ENCODE results near the gene FGD6. TPM values are rescaled to one million over a fixed set of nuclear protein-coding genes. Genes with fewer than 3 reads are reported as not detected.

FGD6 gene
- total RNA-seq, 1 experiment from 2014 or later = 18.2 TPM

DNA sequence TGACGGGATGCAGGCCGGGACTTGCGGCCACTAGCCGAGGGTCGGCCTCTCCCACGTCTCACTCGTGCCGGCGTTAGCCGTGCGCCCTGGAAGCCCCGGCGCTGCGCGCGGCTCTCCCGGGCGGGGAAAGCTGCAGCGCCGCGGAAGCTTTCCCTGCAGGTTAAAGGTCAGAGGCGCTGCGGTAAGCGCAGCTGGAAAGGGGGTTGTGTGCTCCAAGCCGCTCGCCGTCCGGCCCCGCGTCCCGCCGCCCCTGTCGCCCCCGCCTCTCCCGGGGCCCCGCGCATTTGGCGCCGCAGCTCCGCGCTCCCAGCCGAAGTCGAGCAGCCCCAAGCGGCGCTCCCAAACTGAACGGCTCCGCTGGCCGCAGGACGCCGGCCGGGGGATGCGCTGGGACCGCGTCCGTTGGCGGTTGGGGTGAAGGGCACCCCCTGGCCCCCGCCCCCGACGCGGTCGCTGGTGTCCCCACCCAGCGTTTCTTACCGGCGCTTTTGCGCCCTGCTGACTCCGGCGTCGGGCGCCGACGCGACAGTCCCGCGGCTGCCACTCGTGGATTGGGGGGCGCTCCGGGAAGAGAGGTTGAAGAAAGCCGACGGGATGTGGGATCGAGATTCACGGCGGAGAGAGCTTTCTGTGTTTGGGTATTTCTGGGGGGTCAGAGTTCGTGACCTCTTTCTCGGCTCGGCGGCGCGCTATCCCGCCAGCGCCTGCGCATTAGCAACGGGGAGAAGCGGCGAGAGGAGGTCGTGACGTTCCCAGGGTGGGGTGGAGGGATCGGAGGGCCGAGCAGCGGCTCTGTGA lies 144.2 kb downstream of the FGD6 start, which contains the start of gene NR2C1 (continued):
- TF ChIP-seq, protein P1, sequence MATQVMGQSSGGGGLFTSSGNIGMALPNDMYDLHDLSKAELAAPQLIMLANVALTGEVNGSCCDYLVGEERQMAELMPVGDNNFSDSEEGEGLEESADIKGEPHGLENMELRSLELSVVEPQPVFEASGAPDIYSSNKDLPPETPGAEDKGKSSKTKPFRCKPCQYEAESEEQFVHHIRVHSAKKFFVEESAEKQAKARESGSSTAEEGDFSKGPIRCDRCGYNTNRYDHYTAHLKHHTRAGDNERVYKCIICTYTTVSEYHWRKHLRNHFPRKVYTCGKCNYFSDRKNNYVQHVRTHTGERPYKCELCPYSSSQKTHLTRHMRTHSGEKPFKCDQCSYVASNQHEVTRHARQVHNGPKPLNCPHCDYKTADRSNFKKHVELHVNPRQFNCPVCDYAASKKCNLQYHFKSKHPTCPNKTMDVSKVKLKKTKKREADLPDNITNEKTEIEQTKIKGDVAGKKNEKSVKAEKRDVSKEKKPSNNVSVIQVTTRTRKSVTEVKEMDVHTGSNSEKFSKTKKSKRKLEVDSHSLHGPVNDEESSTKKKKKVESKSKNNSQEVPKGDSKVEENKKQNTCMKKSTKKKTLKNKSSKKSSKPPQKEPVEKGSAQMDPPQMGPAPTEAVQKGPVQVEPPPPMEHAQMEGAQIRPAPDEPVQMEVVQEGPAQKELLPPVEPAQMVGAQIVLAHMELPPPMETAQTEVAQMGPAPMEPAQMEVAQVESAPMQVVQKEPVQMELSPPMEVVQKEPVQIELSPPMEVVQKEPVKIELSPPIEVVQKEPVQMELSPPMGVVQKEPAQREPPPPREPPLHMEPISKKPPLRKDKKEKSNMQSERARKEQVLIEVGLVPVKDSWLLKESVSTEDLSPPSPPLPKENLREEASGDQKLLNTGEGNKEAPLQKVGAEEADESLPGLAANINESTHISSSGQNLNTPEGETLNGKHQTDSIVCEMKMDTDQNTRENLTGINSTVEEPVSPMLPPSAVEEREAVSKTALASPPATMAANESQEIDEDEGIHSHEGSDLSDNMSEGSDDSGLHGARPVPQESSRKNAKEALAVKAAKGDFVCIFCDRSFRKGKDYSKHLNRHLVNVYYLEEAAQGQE (IDR thresholded peaks at IDR 0.05; ENCODE audit: low read depth) = no peak
- no peak; the same call in 1 of the 2 replicates for TF ChIP-seq EGR1 (IDR thresholded peaks at IDR 0.05; ENCODE audit: low read depth)

DNA sequence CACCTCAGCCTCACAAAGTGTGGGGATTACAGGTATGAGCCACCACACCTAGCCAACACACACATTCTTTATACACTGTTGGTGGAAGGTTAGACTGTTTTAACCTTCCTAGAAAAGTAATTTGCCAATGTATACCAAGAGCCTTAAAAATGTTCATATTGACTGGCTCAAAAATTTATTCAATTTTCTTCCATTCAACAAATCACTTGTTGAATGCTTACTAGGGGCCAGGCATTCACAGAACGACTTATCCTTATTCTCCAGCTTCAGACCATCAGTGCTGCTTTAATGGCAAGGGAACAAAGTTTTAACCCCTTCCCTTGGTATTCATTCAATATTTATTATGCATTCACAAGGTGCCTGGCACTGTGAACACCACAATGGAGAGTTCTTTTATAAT lies 146.9 kb downstream of the FGD6 start:
- ATAC-seq (no peak), DNase-seq (ENCODE audit: low read depth, low spot score) (no peak)
- TF ChIP-seq, protein P2, sequence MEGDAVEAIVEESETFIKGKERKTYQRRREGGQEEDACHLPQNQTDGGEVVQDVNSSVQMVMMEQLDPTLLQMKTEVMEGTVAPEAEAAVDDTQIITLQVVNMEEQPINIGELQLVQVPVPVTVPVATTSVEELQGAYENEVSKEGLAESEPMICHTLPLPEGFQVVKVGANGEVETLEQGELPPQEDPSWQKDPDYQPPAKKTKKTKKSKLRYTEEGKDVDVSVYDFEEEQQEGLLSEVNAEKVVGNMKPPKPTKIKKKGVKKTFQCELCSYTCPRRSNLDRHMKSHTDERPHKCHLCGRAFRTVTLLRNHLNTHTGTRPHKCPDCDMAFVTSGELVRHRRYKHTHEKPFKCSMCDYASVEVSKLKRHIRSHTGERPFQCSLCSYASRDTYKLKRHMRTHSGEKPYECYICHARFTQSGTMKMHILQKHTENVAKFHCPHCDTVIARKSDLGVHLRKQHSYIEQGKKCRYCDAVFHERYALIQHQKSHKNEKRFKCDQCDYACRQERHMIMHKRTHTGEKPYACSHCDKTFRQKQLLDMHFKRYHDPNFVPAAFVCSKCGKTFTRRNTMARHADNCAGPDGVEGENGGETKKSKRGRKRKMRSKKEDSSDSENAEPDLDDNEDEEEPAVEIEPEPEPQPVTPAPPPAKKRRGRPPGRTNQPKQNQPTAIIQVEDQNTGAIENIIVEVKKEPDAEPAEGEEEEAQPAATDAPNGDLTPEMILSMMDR (IDR thresholded peaks at IDR 0.05 in 2 of 3, conservative IDR thresholded peaks at IDR 0.05 in 1 of 3; ENCODE audit: borderline replicate concordance in 1 of 3, insufficient read depth in 1 of 3, low read depth in 2 of 3, low read length in 2 of 3) = no peak
- TF ChIP-seq, protein P3, sequence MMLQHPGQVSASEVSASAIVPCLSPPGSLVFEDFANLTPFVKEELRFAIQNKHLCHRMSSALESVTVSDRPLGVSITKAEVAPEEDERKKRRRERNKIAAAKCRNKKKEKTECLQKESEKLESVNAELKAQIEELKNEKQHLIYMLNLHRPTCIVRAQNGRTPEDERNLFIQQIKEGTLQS (IDR thresholded peaks at IDR 0.05) = no peak
- no peak for TF ChIP-seq JUND (IDR thresholded peaks at IDR 0.05)
- TF ChIP-seq, protein P4, sequence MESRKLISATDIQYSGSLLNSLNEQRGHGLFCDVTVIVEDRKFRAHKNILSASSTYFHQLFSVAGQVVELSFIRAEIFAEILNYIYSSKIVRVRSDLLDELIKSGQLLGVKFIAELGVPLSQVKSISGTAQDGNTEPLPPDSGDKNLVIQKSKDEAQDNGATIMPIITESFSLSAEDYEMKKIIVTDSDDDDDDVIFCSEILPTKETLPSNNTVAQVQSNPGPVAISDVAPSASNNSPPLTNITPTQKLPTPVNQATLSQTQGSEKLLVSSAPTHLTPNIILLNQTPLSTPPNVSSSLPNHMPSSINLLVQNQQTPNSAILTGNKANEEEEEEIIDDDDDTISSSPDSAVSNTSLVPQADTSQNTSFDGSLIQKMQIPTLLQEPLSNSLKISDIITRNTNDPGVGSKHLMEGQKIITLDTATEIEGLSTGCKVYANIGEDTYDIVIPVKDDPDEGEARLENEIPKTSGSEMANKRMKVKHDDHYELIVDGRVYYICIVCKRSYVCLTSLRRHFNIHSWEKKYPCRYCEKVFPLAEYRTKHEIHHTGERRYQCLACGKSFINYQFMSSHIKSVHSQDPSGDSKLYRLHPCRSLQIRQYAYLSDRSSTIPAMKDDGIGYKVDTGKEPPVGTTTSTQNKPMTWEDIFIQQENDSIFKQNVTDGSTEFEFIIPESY (IDR thresholded peaks at IDR 0.05; ENCODE audit: extremely low read depth, insufficient replicate concordance, low read length) = no peak
- no peak for TF ChIP-seq TCF7L2 (IDR thresholded peaks at IDR 0.05; ENCODE audit: borderline replicate concordance, extremely low read depth, insufficient read depth, insufficient read length)
- TF ChIP-seq CBX3 (IDR thresholded peaks at IDR 0.05; ENCODE audit: low read depth) = no peak
- no peak for TF ChIP-seq FOSL1 (IDR thresholded peaks at IDR 0.05; ENCODE audit: low read depth)
- no peak for TF ChIP-seq POLR2AphosphoS5 (IDR thresholded peaks at IDR 0.05; ENCODE audit: low read depth, low read length)
- no peak for TF ChIP-seq POLR2A (IDR thresholded peaks at IDR 0.05; ENCODE audit: borderline replicate concordance, extremely low read depth, insufficient read depth, insufficient read length)
- TF ChIP-seq, protein P5, sequence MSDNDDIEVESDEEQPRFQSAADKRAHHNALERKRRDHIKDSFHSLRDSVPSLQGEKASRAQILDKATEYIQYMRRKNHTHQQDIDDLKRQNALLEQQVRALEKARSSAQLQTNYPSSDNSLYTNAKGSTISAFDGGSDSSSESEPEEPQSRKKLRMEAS (IDR thresholded peaks at IDR 0.05) = no peak
- TF ChIP-seq EZH2phosphoT487 (IDR thresholded peaks at IDR 0.05; ENCODE audit: borderline replicate concordance) = no peak
- TF ChIP-seq ELF1 (IDR thresholded peaks at IDR 0.05; ENCODE audit: borderline replicate concordance, low read depth) = no peak
- TF ChIP-seq ZNF274 (IDR thresholded peaks at IDR 0.05; ENCODE audit: low read depth, low read length) = no peak
- BruUV-seq (replicated peaks) = no TSS peak
- peaks cover 58% of the 10 kb centered on the region for H3K79me2 ChIP-seq (ENCODE audit: insufficient read depth, low read length)
- H3K4me2 ChIP-seq (ENCODE audit: low read length) = no peak overlapping the region
- no peaks in the 10 kb centered on the region for H4K20me1 ChIP-seq (ENCODE audit: insufficient read depth)
- no peak overlapping the region for H3K27ac ChIP-seq (ENCODE audit: low read depth, low read length)
- H3K27me3 ChIP-seq (ENCODE audit: insufficient read depth, low read length) = no peaks in the 10 kb centered on the region
- H2AFZ ChIP-seq (ENCODE audit: low read depth, low read length, poor library complexity, severe bottlenecking) = no peak overlapping the region
- no peaks in the 10 kb centered on the region for H3K9me2 ChIP-seq (ENCODE audit: insufficient read depth)
- RAD21 ChIA-PET (ENCODE audit: low non-redundant PET in 1 of 2, low total read pairs in 2 of 2, uncharacterized antibody in 2 of 2, unreplicated experiment in 2 of 2) = interaction anchor here in 1 of 2 experiments (0.7 kb wide), 1 partner anchor 264 kb away, joined by 3 read pairs; no protein-coding TSS in a partner anchor
- intact Hi-C loops (cut with micrococcal nuclease) = no loop called here
- H3K36me3 ChIP-seq (ENCODE audit: control insufficient read depth in 1 of 2, insufficient read depth in 2 of 2, low read length in 2 of 2) = peaks cover 0 to 12% of the 10 kb centered on the region in 2 experiments; a peak in 1 of 4 replicates
- H3K9me3 ChIP-seq (ENCODE audit: control insufficient read depth in 1 of 2, insufficient read depth in 1 of 2, low read depth in 1 of 2, low read length in 2 of 2) = no peaks in the 10 kb centered on the region
- POLR2A ChIA-PET = no interaction called here
- peaks cover 0 to 14% of the 10 kb centered on the region in 2 experiments; a peak in 2 of 4 replicates for H3K4me1 ChIP-seq (ENCODE audit: control insufficient read depth in 1 of 2, insufficient read depth in 2 of 2, low read length in 2 of 2)
- no peak overlapping the region for H3K9ac ChIP-seq (ENCODE audit: low read length)
- CTCF ChIA-PET = no interaction called here
- no peak overlapping the region for H3K4me3 ChIP-seq (replicated peaks in 1 of 2; ENCODE audit: low read depth in 1 of 2, low read length in 2 of 2)
